HG03045 (cell line): ENCODE results near the gene BLOC1S5.
"Not testable (repeated sequence)": the region's sequence is repeated elsewhere in the genome, so short reads cannot be mapped to it uniquely, and the experiment has no call there.

Experiments
- ATAC-seq: cut with Tn5 transposase; IDR thresholded peaks from one replicate; pipeline ENCODE4 v1.9.1; 2021; ENCODE audit warnings: mild to moderate bottlenecking, moderate library complexity; ENCODE audit not compliant: unreplicated experiment

BLOC1S5 gene

GRCh38 chr6:8047541-8048292 is 16.5 kb downstream of the BLOC1S5 start:
- no peak for ATAC-seq

DNA sequence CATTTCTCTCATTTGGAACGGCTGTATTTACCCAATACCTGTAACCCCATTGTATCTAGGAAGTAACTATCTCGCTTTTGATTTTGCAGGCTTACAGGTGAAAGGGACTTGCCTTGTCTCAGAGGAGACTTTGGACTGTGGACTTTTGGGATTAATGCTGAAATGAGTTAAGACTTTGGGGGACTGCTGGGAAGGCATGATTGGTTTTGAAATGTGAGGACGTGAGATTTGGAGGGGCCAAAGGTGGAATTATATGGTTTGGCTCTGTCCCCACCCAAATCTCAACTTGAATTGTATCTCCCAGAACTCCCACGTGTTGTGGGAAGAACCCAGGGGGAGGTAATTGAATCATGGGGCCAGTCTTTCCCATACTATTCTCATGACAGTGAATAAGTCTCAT is 18.4 kb downstream of the BLOC1S5 start:
- ATAC-seq = not testable (repeated sequence)

DNA sequence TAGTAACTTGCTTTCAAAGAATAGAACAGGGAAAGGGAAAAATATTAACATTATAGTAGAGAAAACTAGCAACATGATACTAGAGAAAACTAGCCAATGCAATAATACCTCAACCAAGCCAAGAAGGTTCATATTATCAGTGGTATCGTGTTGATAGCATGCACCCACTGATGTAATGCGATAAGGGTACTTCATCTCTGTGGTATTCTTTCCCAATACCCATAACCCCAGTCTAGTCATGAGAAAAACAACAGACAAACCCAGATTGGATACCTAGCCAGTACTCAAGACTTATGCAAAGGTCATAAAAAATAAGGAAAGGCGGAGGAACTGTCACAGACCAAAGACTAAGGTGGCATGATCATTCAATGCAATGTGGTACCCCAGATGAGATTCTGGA is 21.0 kb downstream of the BLOC1S5 start:
- no peak for ATAC-seq

DNA sequence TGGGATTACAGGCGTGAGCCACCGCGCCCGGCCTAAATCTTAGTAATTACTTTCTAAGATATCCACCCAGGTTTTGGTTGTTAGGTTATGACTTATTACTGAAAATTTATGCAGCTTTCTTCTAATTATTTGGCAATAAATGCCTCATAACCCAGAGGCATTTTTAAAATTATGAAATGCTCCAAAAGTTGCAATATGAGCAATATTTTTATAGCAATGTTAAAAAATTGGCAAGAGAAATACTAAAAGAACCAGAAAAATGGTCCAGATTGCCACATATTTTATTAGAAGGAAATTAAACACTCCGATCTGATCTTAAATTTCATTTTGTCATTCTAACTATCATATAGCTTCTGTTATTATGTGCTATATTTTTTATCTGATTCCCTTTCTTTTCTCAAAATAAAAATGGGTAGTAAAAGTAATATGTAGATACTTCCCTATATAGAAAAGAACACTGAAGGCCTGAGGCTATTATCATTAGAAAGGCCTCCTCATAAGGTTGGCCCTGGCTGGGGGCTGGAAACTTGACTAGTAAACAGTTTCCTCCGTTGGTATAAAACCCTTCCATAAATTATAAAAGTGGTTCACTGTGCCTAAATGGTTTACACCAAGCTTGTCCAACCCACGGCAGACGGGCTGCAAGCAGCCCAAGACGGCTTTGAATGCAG is 22.1 kb downstream of the BLOC1S5 start:
- ATAC-seq = no peak

GRCh38 chr6:8034107-8034506 is 30.1 kb downstream of the BLOC1S5 start:
- not testable (repeated sequence) for ATAC-seq

- no peak for ATAC-seq
Observed at GRCh38 chr6:8030920-8031319, 33.3 kb downstream of the BLOC1S5 start.

GRCh38 chr6:8029243-8029870 is 34.8 kb downstream of the BLOC1S5 start:
- ATAC-seq = no peak

DNA sequence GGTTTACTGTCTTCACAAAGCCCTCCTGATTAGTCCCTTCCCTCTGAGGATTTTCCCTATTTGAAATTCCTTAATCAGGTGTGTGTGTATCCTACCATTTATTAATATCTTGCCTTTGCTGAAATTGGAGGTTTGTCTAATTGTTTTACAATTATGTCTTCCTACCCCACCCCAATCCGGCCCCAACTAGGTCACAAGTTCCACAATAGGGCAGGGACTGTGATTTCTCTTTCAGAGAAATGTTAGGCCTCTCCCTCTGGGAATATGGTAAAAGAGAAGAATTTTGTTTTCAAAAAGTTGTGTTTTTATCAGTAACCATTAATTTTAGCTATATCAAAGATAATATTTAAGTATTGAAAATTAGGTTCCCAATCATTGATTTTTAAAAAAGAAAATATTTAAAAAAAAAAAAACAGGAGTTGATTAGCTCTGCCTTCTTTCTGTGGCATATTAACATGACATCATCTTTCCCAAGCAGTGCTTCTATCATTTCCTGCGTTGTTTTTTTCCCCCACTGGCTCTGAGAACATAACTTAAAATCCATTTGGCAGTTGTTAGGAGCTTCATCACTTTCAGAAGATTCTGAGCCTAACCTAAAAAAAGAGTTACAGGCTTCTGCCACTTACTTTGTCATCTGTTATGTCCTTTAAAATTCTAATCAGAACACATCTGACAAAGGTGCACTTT is 36.1 kb downstream of the BLOC1S5 start:
- ATAC-seq = no peak

- no peak for ATAC-seq
Observed at GRCh38 chr6:8026800-8027199, 37.4 kb downstream of the BLOC1S5 start.

DNA sequence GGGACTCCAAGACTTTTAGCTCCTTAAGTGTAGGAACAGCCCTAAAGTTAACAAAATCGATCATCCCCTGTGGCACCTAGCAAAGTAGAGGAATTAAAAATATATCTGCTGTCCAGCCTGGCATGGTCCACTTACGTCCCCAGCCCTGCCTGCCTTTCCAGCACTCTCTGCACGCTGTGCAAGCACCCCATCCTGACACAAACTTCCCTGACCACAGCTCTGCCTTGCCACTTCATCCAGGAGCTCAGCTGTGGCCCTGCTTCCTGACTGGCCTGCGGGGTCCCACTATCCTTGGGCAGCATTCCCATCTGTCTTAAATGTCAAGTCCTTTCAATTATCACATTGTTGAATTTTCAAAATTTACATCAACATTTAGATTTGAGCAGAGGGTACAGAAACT is 39.0 kb downstream of the BLOC1S5 start:
- no peak for ATAC-seq

DNA sequence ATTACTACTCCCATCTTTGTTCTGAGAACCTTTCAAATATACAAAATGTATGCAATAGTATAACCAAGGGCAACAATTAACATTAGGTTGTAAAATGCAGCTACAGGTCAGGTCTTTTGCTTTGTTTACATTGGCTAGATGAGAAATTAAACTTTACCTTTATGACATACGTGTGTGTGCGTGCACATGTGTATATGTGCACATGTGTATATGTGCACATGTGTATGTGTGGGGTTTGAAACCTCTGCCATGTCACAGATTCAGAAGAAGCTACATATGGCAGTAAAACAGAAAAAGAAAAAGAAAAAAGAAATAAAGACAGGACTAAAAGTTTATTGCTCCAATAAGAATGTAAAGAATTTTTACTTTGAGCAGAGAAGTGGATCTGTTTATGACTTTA is 40.6 kb downstream of the BLOC1S5 start:
- ATAC-seq = no peak

DNA sequence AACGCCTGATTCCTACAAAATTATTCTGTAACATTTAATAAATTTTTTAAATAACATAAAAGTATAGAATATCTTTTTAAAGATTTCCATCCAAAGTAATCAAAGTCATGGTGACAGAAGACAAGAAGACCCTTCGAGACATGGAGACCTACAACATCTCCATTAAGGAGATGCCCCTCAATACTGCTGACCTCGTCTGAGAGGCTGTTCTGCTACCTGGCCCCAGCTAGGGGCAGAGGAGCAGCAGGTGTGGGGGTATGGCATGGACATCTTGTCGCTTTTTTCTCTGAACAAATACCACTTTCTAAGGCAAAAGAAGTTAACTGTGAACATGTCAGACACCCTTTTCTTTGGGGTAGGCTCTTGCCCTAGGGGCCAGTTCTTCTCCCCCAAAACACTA is 44.1 kb downstream of the BLOC1S5 start:
- no peak for ATAC-seq

- ATAC-seq = no peak
Observed at GRCh38 chr6:8017705-8018104, 46.5 kb downstream of the BLOC1S5 start.

DNA sequence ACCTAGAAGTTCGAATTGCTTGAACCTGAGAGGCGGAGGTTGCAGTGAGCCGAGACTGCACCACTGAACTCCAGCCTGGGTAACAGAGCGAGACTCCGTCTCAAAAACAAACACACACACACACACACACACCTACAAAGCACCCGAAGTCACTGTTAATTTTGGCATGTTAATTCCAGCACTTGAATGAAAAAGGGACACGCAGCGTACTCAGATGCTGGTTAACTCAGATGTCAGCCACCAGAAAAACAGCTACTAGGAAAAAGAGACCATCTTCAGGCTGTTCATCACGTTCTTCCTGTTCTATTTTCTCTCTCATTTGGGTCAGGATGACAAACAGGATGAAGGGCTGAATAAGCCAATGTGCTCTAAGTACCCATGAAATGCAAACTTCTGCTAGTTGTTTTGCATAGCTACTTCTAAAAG is 46.9 kb downstream of the BLOC1S5 start:
- peak; percentile 85 for ATAC-seq

DNA sequence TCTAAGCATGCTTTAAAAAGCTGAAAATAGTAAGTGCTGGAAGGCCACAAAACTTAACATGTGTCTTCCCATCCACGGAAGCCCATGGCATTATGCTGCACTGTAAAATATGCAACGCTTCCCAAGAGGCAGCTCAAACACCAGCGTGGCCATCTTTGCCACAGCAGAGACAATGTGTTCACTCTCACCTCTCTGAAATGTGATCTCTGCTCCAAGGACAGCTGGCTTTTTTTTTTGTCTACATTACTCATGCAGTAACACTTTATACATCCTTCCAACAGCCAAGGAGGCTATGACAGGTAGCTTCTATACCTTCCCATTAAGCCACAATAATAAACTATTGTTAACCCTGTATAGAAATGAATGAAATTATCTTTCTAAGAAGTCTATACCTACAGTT is 49.2 kb downstream of the BLOC1S5 start:
- no peak for ATAC-seq

DNA sequence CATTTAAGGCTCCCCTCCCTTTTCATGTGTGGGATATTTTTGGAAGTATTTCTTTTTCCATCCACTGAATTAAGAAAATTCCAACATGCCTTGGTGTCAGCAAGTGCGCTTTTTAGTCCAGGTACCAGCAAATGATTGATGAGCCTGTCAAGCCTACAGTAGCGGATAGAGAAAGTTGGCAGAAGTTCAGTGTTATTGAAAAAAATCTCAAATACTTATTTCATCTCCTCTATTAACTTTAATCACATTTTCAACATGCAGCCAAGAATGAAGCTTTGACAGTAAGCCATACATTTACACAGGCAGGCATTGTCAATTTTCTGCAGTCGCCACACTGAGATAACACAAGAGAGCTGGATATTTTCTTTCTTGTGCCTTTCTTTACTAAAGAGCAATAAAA is 50.4 kb downstream of the BLOC1S5 start:
- no peak for ATAC-seq

DNA sequence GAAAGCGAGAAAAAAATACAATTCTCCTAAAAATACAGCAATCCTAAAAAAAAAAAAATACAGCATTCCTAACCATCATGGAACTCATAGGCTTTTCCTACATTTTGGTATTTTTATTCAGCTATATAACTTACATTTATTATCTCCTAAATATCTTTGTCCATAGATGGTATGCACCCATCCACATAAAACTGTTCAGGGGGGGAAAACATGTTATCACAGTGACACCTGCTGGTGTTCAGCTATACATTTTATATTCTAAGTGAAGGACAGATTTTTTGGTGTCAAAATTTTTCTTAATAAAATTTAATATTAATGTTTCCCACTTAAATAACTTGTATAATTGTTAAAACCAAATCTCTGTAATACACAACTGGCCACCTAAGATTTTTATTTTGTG is 58.0 kb downstream of the BLOC1S5 start:
- ATAC-seq = no peak

DNA sequence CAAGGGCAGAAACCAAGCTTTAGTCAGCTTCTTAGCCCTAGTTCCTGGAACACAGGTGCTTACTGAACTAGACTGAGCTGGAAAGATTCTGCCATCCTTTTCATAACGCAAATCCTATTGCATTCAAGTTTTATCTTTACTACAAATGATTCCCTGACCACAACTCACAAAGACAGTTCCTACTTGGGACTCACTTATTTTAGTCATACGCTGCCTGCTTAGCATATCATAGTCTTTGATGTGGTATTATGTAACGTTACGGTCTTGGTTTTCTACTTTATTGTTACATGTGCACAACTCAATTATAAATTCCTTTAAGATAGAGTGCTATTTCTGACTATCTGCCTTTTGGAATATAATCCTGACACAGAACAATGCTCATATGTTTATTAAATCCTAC is 59.1 kb downstream of the BLOC1S5 start:
- ATAC-seq = no peak

GRCh38 chr6:8000636-8001035 is 63.6 kb downstream of the BLOC1S5 start:
- no peak for ATAC-seq

- no peak for ATAC-seq
Observed at GRCh38 chr6:8000188-8000596, 64.0 kb downstream of the BLOC1S5 start.

- ATAC-seq = no peak
Observed at GRCh38 chr6:7999201-7999600, 65.0 kb downstream of the BLOC1S5 start.
